ENCODE results near the gene NMT1. TPM values are rescaled to one million over a fixed set of nuclear protein-coding genes. Genes with fewer than 3 reads are reported as not detected.

The NMT1 gene
- total RNA-seq, 1 donor from 2014 or later = 114 TPM

GRCh38 chr17:45128989-45129388 lies 67.9 kb downstream of the NMT1 start:
- ATAC-seq (no peak), DNase-seq (no peak)
- intact Hi-C loops (cut with micrococcal nuclease) = no loop called here

- DNase-seq (peak; percentile 61), ATAC-seq (peak; percentile 2)
- intact Hi-C loops (cut with micrococcal nuclease) = no loop called here
Measured at GRCh38 chr17:45129426-45129939, 68.4 kb downstream of the NMT1 start.

- DNase-seq = peak; percentile 46
- intact Hi-C loops (cut with micrococcal nuclease) = no loop called here
- ATAC-seq = no peak
Measured at GRCh38 chr17:45129940-45130680, 69.0 kb downstream of the NMT1 start.

GRCh38 chr17:45130681-45131615 lies 69.8 kb downstream of the NMT1 start:
- no peak for ATAC-seq
- DNase-seq = peak; percentile 31
- intact Hi-C loops (cut with micrococcal nuclease) = no loop called here

GRCh38 chr17:45131616-45132319 lies 70.7 kb downstream of the NMT1 start:
- ATAC-seq (no peak), DNase-seq (peak; percentile 76)
- intact Hi-C loops (cut with micrococcal nuclease) = no loop called here

GRCh38 chr17:45132320-45132571 lies 71.1 kb downstream of the NMT1 start, which contains the start of gene PLCD3:
Gene PLCD3 (minus strand): TSS chr17:45132515. CDS start chr17:45132410, 105 bp downstream.
- intact Hi-C loops (cut with micrococcal nuclease) = no loop called here
- DNase-seq = no peak
- no peak for ATAC-seq

GRCh38 chr17:45132572-45133463 lies 71.7 kb downstream of the NMT1 start:
- ATAC-seq = peak; percentile 78
- peak; percentile 92 for DNase-seq
- intact Hi-C loops (cut with micrococcal nuclease) = no loop called here

GRCh38 chr17:45135192-45135977 lies 74.3 kb downstream of the NMT1 start, which contains the start of gene ACBD4:
Gene ACBD4 (plus strand): TSS chr17:45135687. CDS start chr17:45136145, 458 bp downstream.
- DNase-seq (peak; percentile 97), ATAC-seq (peak; percentile 73)
- intact Hi-C loops (cut with micrococcal nuclease) = no loop called here

GRCh38 chr17:45135978-45136791 lies 75.1 kb downstream of the NMT1 start:
- ATAC-seq (no peak), DNase-seq (no peak)
- intact Hi-C loops (cut with micrococcal nuclease) = no loop called here

GRCh38 chr17:45136846-45137560 lies 75.9 kb downstream of the NMT1 start:
- intact Hi-C loops (cut with micrococcal nuclease) = no loop called here
- DNase-seq (no peak), ATAC-seq (no peak)

- DNase-seq (no peak), ATAC-seq (no peak)
- intact Hi-C loops (cut with micrococcal nuclease) = no loop called here
Measured at GRCh38 chr17:45137561-45138305, 76.6 kb downstream of the NMT1 start.

- intact Hi-C loops (cut with micrococcal nuclease) = no loop called here
Measured at GRCh38 chr17:45138911-45139532, 77.9 kb downstream of the NMT1 start.

GRCh38 chr17:45139533-45139920 lies 78.4 kb downstream of the NMT1 start:
- intact Hi-C loops (cut with micrococcal nuclease) = no loop called here
- ATAC-seq = no peak
- DNase-seq = no peak

More at GRCh38 chr17:45138911-45139532, 77.9 kb downstream of the NMT1 start:
- no peak for ATAC-seq
- DNase-seq = no peak

- intact Hi-C loops (cut with micrococcal nuclease) = no loop called here
- DNase-seq = no peak
- no peak for ATAC-seq
Measured at GRCh38 chr17:45143094-45143670, 82.1 kb downstream of the NMT1 start.

GRCh38 chr17:45143767-45144198 lies 82.7 kb downstream of the NMT1 start:
- intact Hi-C loops (cut with micrococcal nuclease) = no loop called here
- DNase-seq = peak; percentile 94
- peak; percentile 34 for ATAC-seq

Measured in left ventricle myocardium superior (tissue), 1 donor.